GM19035 (cell line): ENCODE data around the gene GUK1.
"Not testable (repeated sequence)": the region's sequence is repeated elsewhere in the genome, so short reads cannot be mapped to it uniquely, and the experiment has no call there.

Experiments
- ATAC-seq: cut with Tn5 transposase; IDR thresholded peaks from one replicate; pipeline ENCODE4 v1.9.1; 2021; ENCODE audit not compliant: unreplicated experiment

GUK1 gene

GRCh38 chr1:228175316-228176023 lies 35.4 kb downstream of the GUK1 start:
- no peak for ATAC-seq

GRCh38 chr1:228176024-228176395 lies 35.9 kb downstream of the GUK1 start:
- no peak for ATAC-seq

DNA sequence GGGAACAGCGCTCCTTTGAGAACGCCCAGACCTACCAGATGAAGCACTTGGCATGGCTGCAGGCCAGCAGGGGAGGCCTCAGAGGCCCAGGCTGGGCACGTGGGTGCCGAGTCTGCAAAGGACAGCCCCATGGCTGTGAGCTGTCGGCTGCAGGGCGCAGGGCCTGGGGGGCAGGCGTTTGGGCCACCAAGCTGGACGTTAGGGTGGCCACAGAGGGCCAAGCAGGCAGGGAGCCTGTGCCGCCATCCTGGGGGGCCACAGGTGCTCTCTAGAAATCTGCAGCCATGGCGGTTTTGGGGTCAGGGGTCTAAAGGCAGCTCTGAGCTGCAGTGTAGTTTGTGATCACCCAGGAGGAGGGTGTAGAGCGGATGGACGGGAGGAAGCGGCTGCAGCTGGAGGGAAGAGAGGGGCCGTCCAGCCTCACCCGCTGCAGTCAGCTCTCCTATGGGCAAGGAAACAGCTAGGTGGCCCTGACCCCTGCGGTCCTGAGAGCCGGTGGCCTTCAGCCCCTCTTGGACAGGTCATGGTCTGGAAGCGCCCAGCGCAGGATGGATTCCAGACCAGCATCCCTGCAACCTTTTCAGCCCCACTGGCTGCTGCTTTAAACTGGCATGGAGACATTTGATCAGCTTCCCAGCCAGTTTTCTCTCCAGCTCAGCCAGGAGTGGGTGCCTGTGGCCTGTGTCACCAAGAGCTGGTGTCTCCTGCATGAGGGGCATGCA lies 36.5 kb downstream of the GUK1 start:
- no peak for ATAC-seq

GRCh38 chr1:228177183-228177475 lies 37.0 kb downstream of the GUK1 start:
- ATAC-seq: no peak

DNA sequence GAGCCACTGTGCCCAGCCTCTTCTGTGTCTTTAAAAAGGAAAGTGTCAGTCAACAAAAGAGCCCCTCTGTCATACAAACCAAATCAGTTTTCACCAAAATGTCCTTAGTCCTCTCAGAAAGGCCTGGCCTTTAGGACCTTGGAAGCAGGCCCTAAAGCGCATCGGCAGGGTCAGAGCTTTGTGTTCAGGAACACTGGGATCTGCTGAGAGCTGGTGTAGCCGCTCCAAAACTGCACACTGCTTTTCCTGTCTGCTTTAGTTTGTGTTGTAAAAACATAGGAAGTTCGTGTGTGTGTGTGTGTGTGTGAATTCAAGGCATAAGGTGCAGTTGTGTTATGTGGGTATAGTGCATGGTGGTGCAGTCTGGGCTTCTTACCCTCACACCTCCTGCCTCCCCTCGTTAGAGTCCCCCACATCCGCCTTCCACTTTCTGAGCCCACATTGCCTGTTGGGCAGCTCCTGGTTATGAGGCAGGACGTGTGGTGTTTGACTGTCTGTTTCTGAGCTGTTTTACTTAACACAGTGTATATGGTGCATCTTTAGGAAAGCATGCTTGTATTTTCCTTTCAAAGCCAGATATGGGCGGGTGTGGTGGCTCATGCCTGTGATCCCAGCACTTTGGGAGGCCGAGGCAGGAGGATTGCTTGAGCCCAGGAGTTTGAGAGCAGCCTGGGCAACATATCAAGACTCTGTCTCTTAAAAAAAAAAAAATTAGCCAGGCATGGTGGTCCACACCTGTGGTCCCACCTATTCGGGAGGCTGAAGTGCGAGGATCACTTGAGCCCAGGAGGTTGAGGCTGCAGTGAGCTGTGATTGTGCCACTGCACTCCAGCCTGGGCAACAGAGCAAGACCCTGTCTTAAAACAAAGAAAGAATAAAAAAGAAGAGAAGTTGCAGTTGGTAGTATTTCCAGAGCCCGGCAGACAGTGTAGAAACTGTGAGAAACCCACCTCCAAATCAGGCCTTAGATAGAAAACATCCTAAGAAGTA lies 37.9 kb downstream of the GUK1 start:
- no peak for ATAC-seq

DNA sequence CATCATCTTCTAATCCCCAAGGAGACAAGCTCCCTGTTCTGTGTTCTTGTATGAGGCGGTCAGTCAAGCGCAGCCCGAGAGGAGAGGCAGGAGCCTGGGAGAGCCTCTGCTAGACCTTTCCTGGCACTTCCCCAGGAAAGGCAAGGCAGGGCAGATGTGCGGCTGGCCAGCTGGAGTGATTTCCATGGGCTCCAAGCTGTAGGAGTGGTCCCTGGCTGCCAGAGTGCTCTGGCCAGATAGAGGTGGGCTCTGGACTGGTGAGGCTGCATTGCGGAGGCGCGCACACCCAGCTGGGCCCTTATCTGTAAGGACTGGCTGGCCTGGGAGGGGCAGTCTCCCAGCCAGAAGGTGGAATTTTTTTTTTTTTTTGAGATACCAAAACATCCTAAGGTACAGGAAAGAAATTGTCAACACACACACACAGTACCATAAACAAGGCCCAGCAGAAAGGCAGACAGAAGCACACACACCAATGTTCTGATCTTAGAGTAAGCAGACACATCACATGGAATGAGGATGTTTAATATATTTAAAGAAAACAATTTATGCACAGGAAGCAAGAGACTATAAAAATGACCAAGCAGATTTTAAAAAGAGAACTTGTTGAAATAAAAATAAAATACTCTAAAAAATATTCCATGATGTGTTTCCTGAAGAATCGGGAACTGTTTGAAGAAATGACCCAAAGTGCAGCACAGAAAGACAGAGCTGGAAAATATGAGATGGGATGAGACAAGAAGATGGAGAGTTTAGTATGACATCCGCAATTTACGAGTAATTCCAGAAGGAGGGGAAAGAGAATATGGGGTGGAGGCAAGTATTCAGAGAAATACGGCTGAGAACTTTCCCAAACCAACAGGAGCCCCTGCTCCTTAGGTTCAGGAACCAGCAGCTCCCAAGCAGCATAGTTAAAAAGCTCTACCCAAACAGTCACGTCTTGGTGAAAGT lies 38.9 kb downstream of the GUK1 start:
- no peak for ATAC-seq

GRCh38 chr1:228180271-228180958 lies 40.3 kb downstream of the GUK1 start:
- no peak for ATAC-seq

DNA sequence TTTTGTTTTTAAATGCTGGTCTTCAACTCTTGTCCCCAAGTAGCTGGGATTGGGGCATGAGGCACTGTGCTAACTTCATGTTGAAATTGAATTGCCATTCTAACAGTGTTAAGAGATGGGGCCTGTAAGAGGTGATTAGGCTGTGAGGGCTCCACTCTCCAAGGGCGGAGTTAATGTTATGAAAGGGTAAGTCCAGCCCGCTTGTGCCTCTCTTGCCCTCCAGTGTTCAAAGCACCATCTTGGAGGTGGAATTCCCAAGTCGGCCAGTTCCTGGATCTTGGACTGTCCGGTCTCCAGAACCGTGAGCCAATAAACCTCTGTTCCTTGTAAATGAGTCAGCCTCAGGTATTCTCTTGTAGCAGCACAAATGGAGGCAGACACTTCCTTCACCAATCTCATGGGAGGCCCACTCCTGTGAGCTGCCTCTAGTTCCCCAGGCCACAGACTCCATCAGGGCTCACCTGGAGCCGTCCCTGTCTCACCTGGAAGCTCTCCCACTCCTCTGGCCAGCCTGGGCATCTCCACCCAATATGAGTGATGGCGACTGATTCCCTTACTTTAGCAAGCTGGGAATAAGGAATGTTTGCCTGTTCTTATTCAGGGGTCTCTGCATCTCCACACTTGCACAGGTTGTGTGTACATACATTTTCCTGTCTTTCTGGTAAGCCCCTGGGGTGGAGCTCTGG lies 41.0 kb downstream of the GUK1 start:
- ATAC-seq: no peak

GRCh38 chr1:228181645-228182034 lies 41.6 kb downstream of the GUK1 start:
- ATAC-seq: no peak

DNA sequence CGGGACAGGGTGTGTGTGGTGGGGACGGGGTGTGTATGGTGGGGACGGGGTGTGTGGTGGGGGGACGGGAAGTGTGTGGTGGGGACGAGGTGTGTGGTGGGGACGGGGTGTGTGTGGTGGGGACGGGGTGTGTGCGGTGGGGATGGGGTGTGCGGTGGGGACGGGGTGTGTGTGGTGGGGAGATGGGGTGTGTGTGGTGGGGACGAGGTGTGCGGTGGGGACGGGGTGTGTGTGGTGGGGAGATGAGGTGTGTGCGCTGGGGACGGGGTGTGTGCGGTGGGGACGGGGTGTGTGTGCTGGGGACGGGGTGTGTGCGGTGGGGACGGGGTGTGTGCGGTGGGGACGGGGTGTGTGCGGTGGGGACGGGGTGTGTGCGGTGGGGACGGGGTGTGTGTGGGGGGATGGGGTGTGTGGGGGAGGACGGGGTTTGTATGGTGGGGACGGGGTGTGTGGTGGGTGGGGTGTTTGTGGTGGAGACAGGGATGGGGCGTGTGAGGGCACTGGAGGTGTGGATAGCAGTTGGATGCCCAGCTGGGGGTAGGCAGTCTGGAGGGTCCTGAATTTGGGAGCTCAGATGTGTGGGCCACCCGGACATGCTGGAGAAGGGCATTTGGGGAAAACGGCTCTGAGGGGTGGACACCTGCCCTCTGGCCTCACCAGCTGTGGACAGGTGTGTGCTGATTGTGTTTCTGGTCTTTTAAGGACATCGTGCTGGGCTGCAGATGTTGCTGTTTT lies 42.4 kb downstream of the GUK1 start:
- no peak for ATAC-seq

DNA sequence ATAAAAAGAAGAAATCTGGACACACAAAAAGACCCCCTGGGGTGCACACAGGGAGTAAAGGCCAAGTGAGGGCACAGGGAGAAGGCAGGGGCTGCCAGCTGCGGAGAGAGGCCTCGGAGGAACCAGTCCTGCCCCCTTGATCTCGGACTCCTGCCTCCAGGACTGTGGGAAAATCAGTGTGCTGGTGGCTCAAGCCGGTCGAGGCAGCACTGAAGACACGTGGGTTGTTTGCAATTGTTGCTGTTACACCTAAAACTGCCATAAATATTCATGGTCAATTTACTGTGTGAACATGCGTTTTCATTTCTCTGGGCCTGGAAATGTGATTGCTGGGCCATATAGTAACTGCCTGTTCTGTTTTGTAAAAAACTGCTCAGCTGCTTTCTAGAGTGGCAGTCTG lies 44.1 kb downstream of the GUK1 start:
- ATAC-seq: no peak

GRCh38 chr1:228185641-228185965 lies 45.5 kb downstream of the GUK1 start:
- no peak for ATAC-seq

GRCh38 chr1:228188249-228188648 lies 48.2 kb downstream of the GUK1 start:
- ATAC-seq: not testable (repeated sequence)

DNA sequence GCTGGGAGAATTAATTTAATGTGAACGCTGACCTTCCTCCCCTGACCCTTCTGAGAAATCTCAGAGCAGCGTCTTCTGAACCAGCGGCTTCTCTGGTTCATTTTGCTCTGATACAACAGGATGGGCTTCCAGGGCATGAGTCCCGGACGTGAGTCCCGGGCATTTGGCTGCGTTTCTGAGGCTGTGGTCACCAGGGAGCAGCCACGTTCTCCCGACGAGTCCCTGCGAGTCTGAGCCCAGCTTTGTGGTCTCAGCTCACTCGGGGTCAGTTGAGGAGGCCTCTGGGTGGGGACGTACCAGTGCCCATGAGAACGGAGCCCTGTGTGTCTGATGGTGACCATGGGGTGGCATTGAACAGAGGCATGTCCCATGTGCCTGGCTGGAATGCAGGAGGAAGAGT lies 50.1 kb downstream of the GUK1 start:
- no peak for ATAC-seq

DNA sequence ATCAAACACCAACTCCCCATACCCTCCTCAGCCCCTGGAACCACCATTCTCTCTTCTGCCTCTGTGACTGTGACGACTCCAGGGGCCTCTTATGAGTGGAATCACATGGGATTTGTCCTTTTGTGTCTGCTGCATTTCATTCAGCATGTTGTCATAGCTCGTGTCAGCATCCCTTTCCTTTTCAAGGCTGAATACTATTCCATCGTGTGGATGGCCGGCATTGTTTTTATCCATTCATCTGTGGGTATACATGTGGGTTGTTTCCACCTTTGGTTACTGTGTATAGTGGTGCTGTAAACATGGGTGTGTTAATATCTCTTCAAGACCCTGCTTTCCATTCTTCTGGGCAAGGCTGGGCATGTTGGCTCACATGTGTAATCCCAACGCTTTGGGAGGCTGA lies 50.7 kb downstream of the GUK1 start:
- ATAC-seq: no peak

- no peak for ATAC-seq
These were observed 54.4 kb downstream of the GUK1 start for GRCh38 chr1:228194436-228194835.

DNA sequence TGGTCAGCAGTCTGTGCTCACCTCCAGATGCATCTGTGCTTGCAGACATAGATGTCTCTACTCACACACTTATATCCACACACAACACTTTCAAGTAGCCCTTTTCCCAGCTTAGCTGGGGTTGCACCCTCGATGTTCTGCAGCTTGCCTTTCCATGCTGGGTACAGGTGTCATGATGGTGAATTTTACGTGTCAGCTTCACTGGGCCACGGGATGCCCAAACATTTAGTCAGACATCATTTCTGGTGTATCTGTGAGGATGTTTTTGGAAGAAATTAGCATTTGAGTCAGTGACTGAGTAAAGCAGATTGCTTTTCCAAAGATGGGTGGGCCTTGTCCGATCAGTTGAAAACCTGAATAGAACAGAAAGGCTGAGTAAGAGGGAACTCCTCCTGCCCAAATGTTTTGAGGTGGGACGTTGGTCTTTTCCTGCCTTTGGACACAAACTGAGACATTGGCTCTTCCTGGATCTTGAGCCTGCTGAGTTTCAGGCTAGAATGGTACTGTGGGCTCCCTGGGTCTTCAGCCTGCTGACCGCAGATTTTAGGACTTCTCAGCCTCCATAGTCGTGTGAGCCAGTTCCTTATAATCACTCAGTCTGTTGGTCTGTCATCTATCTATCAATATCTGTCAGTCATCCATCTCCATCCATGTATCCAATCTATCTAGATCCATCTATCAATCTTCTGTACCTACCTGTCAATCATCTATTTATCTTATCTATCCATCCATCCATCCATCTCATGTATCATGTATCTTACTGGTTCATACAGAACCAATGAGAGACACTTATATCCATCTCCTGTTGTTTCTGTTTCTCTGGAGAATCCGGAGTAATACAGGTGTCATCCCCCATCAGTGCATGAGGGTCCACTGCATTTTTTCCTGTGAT lies 55.1 kb downstream of the GUK1 start:
- no peak for ATAC-seq

DNA sequence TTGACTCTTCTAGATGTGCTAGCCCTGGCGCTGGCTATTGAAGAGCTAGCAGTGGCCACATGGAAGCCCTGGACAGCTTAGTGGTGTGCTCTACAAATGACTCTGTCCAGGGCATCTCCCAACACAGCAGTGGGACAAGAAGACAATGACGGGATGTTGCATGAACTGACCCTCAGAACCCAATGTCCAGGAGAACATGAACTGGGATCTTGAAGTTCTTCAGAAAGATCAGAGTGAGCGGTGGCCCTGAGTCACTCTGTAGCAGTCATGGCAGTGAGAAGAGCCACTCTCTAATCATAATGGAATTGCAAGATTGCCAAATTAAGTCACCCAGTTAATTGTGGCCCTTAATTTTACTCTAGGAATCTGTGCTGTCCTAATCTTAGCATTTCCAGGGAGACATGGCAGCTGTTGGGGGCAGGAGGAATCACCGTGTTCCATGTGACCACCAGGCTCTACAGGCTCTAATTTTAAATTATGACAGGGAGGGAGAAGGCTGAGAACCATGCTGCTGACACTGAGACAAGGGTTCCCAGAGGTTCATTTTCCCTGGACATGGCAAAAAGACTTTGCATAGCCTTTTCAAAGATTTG lies 57.6 kb downstream of the GUK1 start:
- ATAC-seq: no peak
